SU-DHL-6 (cell line): ENCODE results near the gene CFAP43.

Source experiments
- H2AFZ ChIP-seq: fragments of 200-600 bp; sonication (generic); 2 replicates; pipeline ENCODE4 v1.6.1; 2014; ENCODE audit warnings: low read depth, mild to moderate bottlenecking, moderate library complexity, mixed read lengths, antibody characterized with exemption, low read length; ENCODE audit not compliant: severe bottlenecking
- H3F3A ChIP-seq: fragments of 200-600 bp; shearing (Covaris generic); 2 replicates; pipeline ENCODE4 v1.6.0; 2016; ENCODE audit warnings: antibody characterized with exemption, mild to moderate bottlenecking; ENCODE audit not compliant: insufficient read depth
- H3K27ac ChIP-seq: fragments of 200-600 bp; sonication (generic); 2 replicates; pipeline ENCODE4 v1.5.1; 2016; ENCODE audit warnings: low read depth, mild to moderate bottlenecking, low read length, moderate library complexity, mixed read lengths
- H3K27me3 ChIP-seq: fragments of 200-600 bp; sonication (generic), shearing (Covaris generic); 2 replicates; pipeline ENCODE4 v1.6.0; 2014; ENCODE audit warnings: mild to moderate bottlenecking, low read length
- H3K36me3 ChIP-seq: fragments of 200-600 bp; sonication (generic); 2 replicates; pipeline ENCODE4 v1.6.1; 2014; ENCODE audit warnings: mild to moderate bottlenecking, low read length, mixed read lengths
- H3K4me2 ChIP-seq: fragments of 300-600, 200-600 bp; shearing (Covaris generic), sonication (generic); 2 replicates; pipeline ENCODE4 v1.6.0; 2014; ENCODE audit warnings: low read length, low read depth, mild to moderate bottlenecking; ENCODE audit not compliant: poor library complexity, severe bottlenecking
- H3K4me3 ChIP-seq: fragments of 200-600 bp; sonication (generic); 2 replicates; pipeline ENCODE4 v1.5.1; 2014; ENCODE audit warnings: antibody characterized with exemption, low read length, mild to moderate bottlenecking, mixed read lengths; ENCODE audit not compliant: insufficient read depth, poor library complexity, severe bottlenecking
- H3K79me2 ChIP-seq: fragments of 200-600 bp; sonication (generic); 2 replicates; pipeline ENCODE4 v1.6.1; 2014; ENCODE audit warnings: mild to moderate bottlenecking, low read length, moderate library complexity; ENCODE audit not compliant: insufficient read depth
- H3K9ac ChIP-seq: fragments of 200-600 bp; sonication (generic); 2 replicates; pipeline ENCODE4 v1.7.0; 2014; ENCODE audit warnings: mild to moderate bottlenecking, low read length
- H3K9me2 ChIP-seq: fragments of 200-600 bp; sonication (generic); replicated peaks from 2 replicates; pipeline ENCODE4 v1.6.1; 2014; ENCODE audit warnings: low read length; ENCODE audit not compliant: insufficient read depth
- H3K9me3 ChIP-seq: fragments of 200-600 bp; sonication (generic); 2 replicates; pipeline ENCODE4 v1.6.1; 2014; ENCODE audit warnings: low read length, mixed read lengths; ENCODE audit not compliant: insufficient read depth
- H4K20me1 ChIP-seq: fragments of 200-600 bp; sonication (generic); 2 replicates; pipeline ENCODE4 v1.6.1; 2014; ENCODE audit warnings: low read depth, mild to moderate bottlenecking, antibody characterized with exemption, low read length, moderate library complexity, mixed read lengths
- EZH2phosphoT487 ChIP-seq: fragments of 200-600 bp; sonication (generic), shearing (Covaris generic); conservative IDR thresholded peaks from 2 replicates; pipeline ENCODE4 v1.6.1; 2018; ENCODE audit warnings: mild to moderate bottlenecking, antibody characterized with exemption, low read length, moderate library complexity, mixed read lengths
- TF ChIP-seq, protein P1 (sequence below): fragments of 200-600 bp; sonication (generic); IDR thresholded peaks from one replicate; pipeline ENCODE4 v1.5.1; 2017; ENCODE audit warnings: antibody characterized with exemption, mild to moderate bottlenecking, low read length, moderate library complexity; ENCODE audit not compliant: insufficient read depth, poor library complexity, severe bottlenecking

Gene CFAP43

DNA sequence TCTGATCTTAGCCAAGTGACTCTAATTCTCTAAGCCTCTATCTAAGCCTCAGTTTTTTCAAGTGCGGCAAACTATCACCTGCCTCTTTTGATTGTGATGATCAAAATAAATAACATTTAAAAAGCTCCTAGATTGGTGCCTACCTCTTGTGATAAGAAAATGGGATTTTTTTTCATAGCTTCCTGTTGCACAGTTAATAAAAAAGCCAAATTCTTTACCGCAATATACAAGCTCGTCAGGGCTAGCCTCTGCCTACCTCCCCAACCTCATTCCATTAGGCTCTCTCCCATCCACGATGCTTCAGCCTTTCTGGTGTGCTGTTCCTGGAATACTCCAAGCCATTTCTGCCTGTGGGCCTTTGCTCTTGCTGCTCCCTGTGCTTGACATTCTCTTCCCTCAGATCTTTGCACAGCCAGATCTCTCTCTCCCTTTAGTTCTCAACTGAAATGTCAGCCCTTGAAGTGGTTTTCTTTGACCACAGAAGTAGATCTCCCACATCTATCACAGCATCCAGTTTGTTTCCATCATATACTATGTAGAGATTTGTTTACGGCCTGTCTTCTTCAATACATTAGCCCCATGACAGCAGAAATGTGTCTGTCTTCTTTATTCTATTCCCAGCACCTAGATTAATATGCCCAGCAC lies 61.4 kb downstream of the CFAP43 start:
- Histone ChIP-seq H3K4me2 (no peak overlapping the region), H3F3A (no peaks in the 10 kb centered on the region), H3K27me3 (no peaks in the 10 kb centered on the region), H4K20me1 (no peaks in the 10 kb centered on the region), H3K79me2 (no peaks in the 10 kb centered on the region), H2AFZ (no peak overlapping the region), H3K9ac (no peak overlapping the region), H3K4me3 (no peak overlapping the region), H3K9me3 (no peaks in the 10 kb centered on the region), H3K27ac (no peak overlapping the region), H3K9me2 (no peaks in the 10 kb centered on the region), H3K36me3 (no peaks in the 10 kb centered on the region)
- TF ChIP-seq, protein P1, sequence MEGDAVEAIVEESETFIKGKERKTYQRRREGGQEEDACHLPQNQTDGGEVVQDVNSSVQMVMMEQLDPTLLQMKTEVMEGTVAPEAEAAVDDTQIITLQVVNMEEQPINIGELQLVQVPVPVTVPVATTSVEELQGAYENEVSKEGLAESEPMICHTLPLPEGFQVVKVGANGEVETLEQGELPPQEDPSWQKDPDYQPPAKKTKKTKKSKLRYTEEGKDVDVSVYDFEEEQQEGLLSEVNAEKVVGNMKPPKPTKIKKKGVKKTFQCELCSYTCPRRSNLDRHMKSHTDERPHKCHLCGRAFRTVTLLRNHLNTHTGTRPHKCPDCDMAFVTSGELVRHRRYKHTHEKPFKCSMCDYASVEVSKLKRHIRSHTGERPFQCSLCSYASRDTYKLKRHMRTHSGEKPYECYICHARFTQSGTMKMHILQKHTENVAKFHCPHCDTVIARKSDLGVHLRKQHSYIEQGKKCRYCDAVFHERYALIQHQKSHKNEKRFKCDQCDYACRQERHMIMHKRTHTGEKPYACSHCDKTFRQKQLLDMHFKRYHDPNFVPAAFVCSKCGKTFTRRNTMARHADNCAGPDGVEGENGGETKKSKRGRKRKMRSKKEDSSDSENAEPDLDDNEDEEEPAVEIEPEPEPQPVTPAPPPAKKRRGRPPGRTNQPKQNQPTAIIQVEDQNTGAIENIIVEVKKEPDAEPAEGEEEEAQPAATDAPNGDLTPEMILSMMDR, result no peak
- TF ChIP-seq EZH2phosphoT487, result no peak

DNA sequence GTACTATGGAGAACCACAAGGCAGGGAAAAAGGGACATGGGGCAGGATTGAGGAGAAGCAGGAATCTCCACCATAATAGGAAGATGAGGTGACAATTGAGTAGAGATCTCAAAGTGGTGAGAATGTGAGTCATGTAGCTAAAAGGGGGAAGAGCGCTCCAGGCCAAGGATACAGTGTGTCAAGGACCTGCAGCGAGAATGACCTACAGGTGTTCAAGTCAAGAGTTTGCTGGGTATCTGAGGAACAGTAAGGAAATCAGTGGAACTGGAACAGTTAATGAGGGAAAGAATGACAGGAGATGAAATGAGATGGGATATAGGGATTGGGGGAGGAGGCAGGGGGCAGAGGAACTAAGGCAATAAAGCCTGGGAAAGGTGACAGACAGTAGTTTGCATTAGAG lies 76.6 kb downstream of the CFAP43 start:
- H3K27ac ChIP-seq, result no peak overlapping the region
- H3K27me3 ChIP-seq, result no peaks in the 10 kb centered on the region
- H3K9ac ChIP-seq, result no peak overlapping the region
- peaks cover 8% of the 10 kb centered on the region; the same call in 1 of the 2 replicates for H3K9me3 ChIP-seq
- H3K4me3 ChIP-seq, result no peak overlapping the region
- no peaks in the 10 kb centered on the region for H4K20me1 ChIP-seq
- H3K9me2 ChIP-seq, result no peaks in the 10 kb centered on the region
- H3F3A ChIP-seq, result no peaks in the 10 kb centered on the region
- H3K4me2 ChIP-seq, result no peak overlapping the region
- H2AFZ ChIP-seq, result no peak overlapping the region
- H3K79me2 ChIP-seq, result no peaks in the 10 kb centered on the region
- H3K36me3 ChIP-seq, result no peaks in the 10 kb centered on the region
- TF ChIP-seq, protein P1, result no peak
- TF ChIP-seq EZH2phosphoT487, result no peak

DNA sequence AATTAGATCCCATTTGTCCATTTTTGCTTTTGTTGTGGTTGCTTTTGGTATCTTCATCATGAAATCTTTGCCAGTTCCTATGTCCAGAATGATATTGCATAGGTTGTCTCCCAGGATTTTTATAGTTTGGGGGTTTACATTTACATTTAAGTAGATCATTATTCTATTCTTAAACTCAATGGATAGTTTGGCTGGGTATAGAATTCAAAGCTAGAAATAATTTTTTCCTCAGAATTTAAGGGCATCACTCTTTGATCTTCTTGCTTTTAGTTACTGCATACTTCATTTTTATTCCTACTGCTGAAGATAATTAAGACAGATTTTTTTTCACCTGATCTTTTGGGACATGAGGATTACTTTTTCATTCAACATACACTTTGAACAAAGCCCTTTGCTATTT lies 80.4 kb downstream of the CFAP43 start:
- no peaks in the 10 kb centered on the region for H3F3A ChIP-seq
- H4K20me1 ChIP-seq, result no peaks in the 10 kb centered on the region
- H3K36me3 ChIP-seq, result no peaks in the 10 kb centered on the region
- H3K4me2 ChIP-seq, result no peak overlapping the region
- TF ChIP-seq EZH2phosphoT487, result no peak
- TF ChIP-seq, protein P1, result no peak
- peaks cover 8% of the 10 kb centered on the region; the same call in 1 of the 2 replicates for H3K9me3 ChIP-seq
- no peaks in the 10 kb centered on the region for H3K79me2 ChIP-seq
- H2AFZ ChIP-seq, result no peak overlapping the region
- no peak overlapping the region for H3K9ac ChIP-seq
- no peaks in the 10 kb centered on the region for H3K9me2 ChIP-seq
- H3K27me3 ChIP-seq, result no peaks in the 10 kb centered on the region
- H3K4me3 ChIP-seq, result no peak overlapping the region
- H3K27ac ChIP-seq, result no peak overlapping the region
